DND-41 (cell line): ENCODE results near the gene SCIMP.
"Not testable (repeated sequence)": the region's sequence is repeated elsewhere in the genome, so short reads cannot be mapped to it uniquely, and the experiment has no call there.

Experiments used
- ATAC-seq: fragments of 200-7000 bp; cut with Tn5 transposase; 3 replicates; pipeline ENCODE4 v1.9.1; 2021; ENCODE audit warnings: low read depth; ENCODE audit not compliant: insufficient read depth
- DNase-seq: peaks from one replicate; pipeline ENCODE4 v3.0.0-alpha.2; 2020
- H2AFZ ChIP-seq: 2 replicates; pipeline ENCODE4 v1.6.0; 2012; ENCODE audit warnings: low read depth, low read length
- H3K27ac ChIP-seq: 2 replicates; pipeline ENCODE4 v1.5.1; 2012; ENCODE audit warnings: low read length, inconsistent platforms
- H3K27me3 ChIP-seq: fragments of 200-600 bp; sonication (generic); 2 replicates; pipeline ENCODE4 v1.6.0; 2012; ENCODE audit warnings: low read length, mild to moderate bottlenecking, inconsistent platforms; ENCODE audit not compliant: insufficient read depth, poor library complexity
- H3K36me3 ChIP-seq: 2 replicates; pipeline ENCODE4 v1.5.1; 2012; ENCODE audit warnings: low read length, inconsistent platforms; ENCODE audit not compliant: insufficient read depth
- H3K4me1 ChIP-seq: 2 replicates; pipeline ENCODE4 v1.5.1; 2012; ENCODE audit warnings: mild to moderate bottlenecking, low read length; ENCODE audit not compliant: insufficient read depth
- H3K4me2 ChIP-seq: 2 replicates; pipeline ENCODE4 v1.6.0; 2012; ENCODE audit warnings: mild to moderate bottlenecking, moderate library complexity, low read length, inconsistent platforms; ENCODE audit not compliant: insufficient read depth
- H3K4me3 ChIP-seq, 2 experiments: fragments of 200-600 bp in 1 of 2; shearing (Covaris generic) in 1 of 2; 2 replicates each; pipeline ENCODE4 v1.5.1; 2012 to 2016; ENCODE audit warnings: inconsistent platforms in 2 of 2, low read length in 2 of 2, mild to moderate bottlenecking in 2 of 2, low read depth in 1 of 2, moderate library complexity in 1 of 2
- H3K79me2 ChIP-seq: 2 replicates; pipeline ENCODE4 v1.6.0; 2012; ENCODE audit warnings: low read length, inconsistent platforms; ENCODE audit not compliant: insufficient read depth
- H3K9ac ChIP-seq: 2 replicates; pipeline ENCODE4 v1.6.0; 2012; ENCODE audit warnings: low read depth, mild to moderate bottlenecking, inconsistent platforms, low read length, moderate library complexity
- H3K9me3 ChIP-seq: 2 replicates; pipeline ENCODE4 v1.5.1; 2012; ENCODE audit warnings: low read length, moderate library complexity, mild to moderate bottlenecking, inconsistent platforms; ENCODE audit not compliant: insufficient read depth, severe bottlenecking
- H4K20me1 ChIP-seq: 2 replicates; pipeline ENCODE4 v1.6.0; 2012; ENCODE audit warnings: low read length; ENCODE audit not compliant: insufficient read depth
- EZH2 ChIP-seq: IDR thresholded peaks from 3 replicates; pipeline ENCODE4 v1.6.1; 2012; ENCODE audit warnings: borderline replicate concordance, low read depth, mild to moderate bottlenecking, moderate library complexity, low read length, inconsistent platforms; ENCODE audit not compliant: severe bottlenecking
- TF ChIP-seq, protein P1 (sequence below): IDR thresholded peaks from 2 replicates; pipeline ENCODE4 v1.5.1; 2012; ENCODE audit warnings: borderline replicate concordance, low read length, moderate library complexity, mild to moderate bottlenecking; ENCODE audit not compliant: poor library complexity, severe bottlenecking; ENCODE audit errors: extremely low read depth

Gene SCIMP

DNA sequence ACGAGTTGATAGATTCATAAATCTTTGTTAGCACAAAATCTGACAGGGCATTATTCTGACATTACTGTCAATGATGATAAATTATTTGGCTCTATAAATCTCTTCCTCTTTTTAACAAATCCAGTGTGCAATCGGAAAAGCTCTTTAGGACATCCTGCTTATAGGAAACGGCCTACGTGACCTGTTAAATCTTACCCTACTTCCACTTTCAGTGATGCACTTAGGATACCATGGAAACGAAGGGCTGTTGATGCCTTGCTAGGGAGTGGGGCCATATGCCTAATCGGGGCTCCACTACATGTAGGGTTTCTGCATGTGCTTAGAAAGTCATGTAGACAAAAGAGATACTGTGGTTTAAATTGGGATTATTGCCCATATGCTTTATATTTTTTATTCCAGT lies 70.2 kb downstream of the SCIMP start:
- TF ChIP-seq EZH2 = no peak
- TF ChIP-seq, protein P1, sequence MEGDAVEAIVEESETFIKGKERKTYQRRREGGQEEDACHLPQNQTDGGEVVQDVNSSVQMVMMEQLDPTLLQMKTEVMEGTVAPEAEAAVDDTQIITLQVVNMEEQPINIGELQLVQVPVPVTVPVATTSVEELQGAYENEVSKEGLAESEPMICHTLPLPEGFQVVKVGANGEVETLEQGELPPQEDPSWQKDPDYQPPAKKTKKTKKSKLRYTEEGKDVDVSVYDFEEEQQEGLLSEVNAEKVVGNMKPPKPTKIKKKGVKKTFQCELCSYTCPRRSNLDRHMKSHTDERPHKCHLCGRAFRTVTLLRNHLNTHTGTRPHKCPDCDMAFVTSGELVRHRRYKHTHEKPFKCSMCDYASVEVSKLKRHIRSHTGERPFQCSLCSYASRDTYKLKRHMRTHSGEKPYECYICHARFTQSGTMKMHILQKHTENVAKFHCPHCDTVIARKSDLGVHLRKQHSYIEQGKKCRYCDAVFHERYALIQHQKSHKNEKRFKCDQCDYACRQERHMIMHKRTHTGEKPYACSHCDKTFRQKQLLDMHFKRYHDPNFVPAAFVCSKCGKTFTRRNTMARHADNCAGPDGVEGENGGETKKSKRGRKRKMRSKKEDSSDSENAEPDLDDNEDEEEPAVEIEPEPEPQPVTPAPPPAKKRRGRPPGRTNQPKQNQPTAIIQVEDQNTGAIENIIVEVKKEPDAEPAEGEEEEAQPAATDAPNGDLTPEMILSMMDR = no peak
- H2AFZ ChIP-seq = no peak overlapping the region
- no peak overlapping the region for H3K9ac ChIP-seq
- no peak overlapping the region for H3K4me3 ChIP-seq
- no peak for DNase-seq
- no peak for ATAC-seq
- no peaks in the 10 kb centered on the region for H3K36me3 ChIP-seq
- H3K27me3 ChIP-seq = no peaks in the 10 kb centered on the region
- H3K9me3 ChIP-seq = no peaks in the 10 kb centered on the region
- H3K4me1 ChIP-seq = no peaks in the 10 kb centered on the region
- H3K27ac ChIP-seq = no peak overlapping the region
- H3K4me2 ChIP-seq = no peak overlapping the region
- H4K20me1 ChIP-seq = no peaks in the 10 kb centered on the region
- no peaks in the 10 kb centered on the region for H3K79me2 ChIP-seq

DNA sequence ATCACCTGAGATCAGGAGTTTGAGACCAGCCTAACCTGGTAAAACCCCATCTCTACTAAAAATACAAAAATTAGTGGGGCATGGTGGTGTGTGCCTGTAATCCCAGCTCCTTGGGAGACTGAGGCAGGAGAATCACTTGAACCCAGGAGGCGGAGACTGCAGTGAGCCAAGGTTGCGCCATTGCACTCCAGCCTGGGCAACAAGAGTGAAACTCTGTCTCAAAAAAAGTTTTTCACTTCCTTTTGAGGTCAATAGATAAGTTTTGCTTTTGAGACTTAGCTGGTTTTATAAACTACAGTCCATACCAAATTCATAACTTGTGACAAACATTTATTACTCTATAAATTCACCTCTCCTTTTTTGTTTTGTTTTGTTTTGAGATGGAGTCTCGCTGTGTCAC lies 72.9 kb downstream of the SCIMP start:
- not testable (repeated sequence) for H2AFZ ChIP-seq, H3K9me3 ChIP-seq, H3K36me3 ChIP-seq, H4K20me1 ChIP-seq, H3K27me3 ChIP-seq, H3K4me3 ChIP-seq, DNase-seq, H3K4me2 ChIP-seq, H3K27ac ChIP-seq, H3K4me1 ChIP-seq, H3K79me2 ChIP-seq, H3K9ac ChIP-seq, ATAC-seq

DNA sequence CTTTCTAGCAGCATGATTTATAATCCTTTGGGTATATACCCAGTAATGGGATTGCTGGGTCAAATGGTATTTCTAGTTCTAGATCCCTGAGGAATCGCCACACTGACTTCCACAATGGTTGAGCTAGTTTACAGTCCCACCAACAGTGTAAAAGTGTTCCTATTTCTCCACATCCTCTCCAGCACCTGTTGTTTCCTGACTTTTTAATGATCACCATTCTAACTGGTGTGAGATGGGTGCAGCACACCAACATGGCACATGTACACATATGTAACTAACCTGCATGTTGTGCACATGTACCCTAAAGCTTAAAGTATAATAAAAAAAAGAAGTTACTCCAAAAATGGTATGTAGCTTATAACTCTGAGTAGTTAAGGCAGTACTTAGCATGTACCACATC lies 74.0 kb downstream of the SCIMP start:
- not testable (repeated sequence) for H3K4me2 ChIP-seq, H3K9me3 ChIP-seq, ATAC-seq, DNase-seq, H4K20me1 ChIP-seq, H3K4me1 ChIP-seq, H3K36me3 ChIP-seq, H2AFZ ChIP-seq, H3K4me3 ChIP-seq, H3K27me3 ChIP-seq, H3K27ac ChIP-seq, H3K9ac ChIP-seq, H3K79me2 ChIP-seq
